Left ventricle myocardium inferior (tissue), 1 donor: ENCODE data around the gene MAPK8. TPM values are rescaled to one million over a fixed set of nuclear protein-coding genes. Genes with fewer than 3 reads are reported as not detected.

Experiments
- DNase-seq: peaks from one replicate; pipeline ENCODE4 v3.0.0-alpha.2; 2020
- H3K27ac ChIP-seq: fragments of 200-600 bp; replicated peaks from 2 replicates; pipeline ENCODE4 v1.8.0; 2021
- H3K27me3 ChIP-seq: fragments of 200-600 bp; 2 replicates; pipeline ENCODE4 v1.8.0; 2021; ENCODE audit warnings: low read depth
- H3K36me3 ChIP-seq: fragments of 200-600 bp; 2 replicates; pipeline ENCODE4 v1.8.0; 2021
- H3K4me1 ChIP-seq: fragments of 200-600 bp; 2 replicates; pipeline ENCODE4 v1.8.0; 2021
- H3K4me3 ChIP-seq: fragments of 200-600 bp; 2 replicates; pipeline ENCODE4 v1.8.0; 2021; ENCODE audit warnings: mild to moderate bottlenecking, moderate library complexity
- H3K9me3 ChIP-seq: fragments of 200-600 bp; replicated peaks from 2 replicates; pipeline ENCODE4 v1.8.0; 2021
- CTCF ChIP-seq: fragments of 200-600 bp; IDR thresholded peaks from 2 replicates; pipeline ENCODE4 v1.8.0; 2021; ENCODE audit warnings: antibody characterized with exemption, mild to moderate bottlenecking, borderline replicate concordance
- intact Hi-C: fragments of 100-400 bp; cut with micrococcal nuclease; formaldehyde crosslinking; loops from one replicate; pipeline ENCODE4 v1.11.0; 2022
- total RNA-seq: library from RNA; stranded (reverse); fragmentation: NEBNext Ultra II Directional; extraction: Animal tissue kit (Norgen Biotek cat#: 25700); gene quantifications from one replicate; pipeline ENCODE4 v1.2.1, GENCODE V29; 2021
- donor health status: DM: no; HTN: yes; CAD: no; lungs with severe emphysema.

Gene MAPK8
- total RNA-seq, 1 donor from 2014 or later: 32.7 TPM

GRCh38 chr10:48464871-48465736 lies 158.6 kb downstream of the MAPK8 start:
- Histone ChIP-seq H3K4me3 (peak overlapping the region; percentile 51), H3K27ac (peak overlapping the region; percentile 88), H3K9me3 (no peaks in the 10 kb centered on the region), H3K27me3 (peaks cover 20% of the 10 kb centered on the region), H3K4me1 (peaks cover 46% of the 10 kb centered on the region), H3K36me3 (no peaks in the 10 kb centered on the region)
- peak; percentile 70 for DNase-seq
- no peak for TF ChIP-seq CTCF
- intact Hi-C loops: no loop called here

GRCh38 chr10:48465860-48466521 lies 159.5 kb downstream of the MAPK8 start:
- DNase-seq: no peak
- intact Hi-C loops: no loop called here
- peaks cover 53% of the 10 kb centered on the region for H3K4me1 ChIP-seq
- H3K36me3 ChIP-seq: no peaks in the 10 kb centered on the region
- no peak for TF ChIP-seq CTCF
- H3K27me3 ChIP-seq: peaks cover 20% of the 10 kb centered on the region
- peak overlapping the region; percentile 88 for H3K27ac ChIP-seq
- peak overlapping the region; percentile 51 for H3K4me3 ChIP-seq
- no peaks in the 10 kb centered on the region for H3K9me3 ChIP-seq

DNA sequence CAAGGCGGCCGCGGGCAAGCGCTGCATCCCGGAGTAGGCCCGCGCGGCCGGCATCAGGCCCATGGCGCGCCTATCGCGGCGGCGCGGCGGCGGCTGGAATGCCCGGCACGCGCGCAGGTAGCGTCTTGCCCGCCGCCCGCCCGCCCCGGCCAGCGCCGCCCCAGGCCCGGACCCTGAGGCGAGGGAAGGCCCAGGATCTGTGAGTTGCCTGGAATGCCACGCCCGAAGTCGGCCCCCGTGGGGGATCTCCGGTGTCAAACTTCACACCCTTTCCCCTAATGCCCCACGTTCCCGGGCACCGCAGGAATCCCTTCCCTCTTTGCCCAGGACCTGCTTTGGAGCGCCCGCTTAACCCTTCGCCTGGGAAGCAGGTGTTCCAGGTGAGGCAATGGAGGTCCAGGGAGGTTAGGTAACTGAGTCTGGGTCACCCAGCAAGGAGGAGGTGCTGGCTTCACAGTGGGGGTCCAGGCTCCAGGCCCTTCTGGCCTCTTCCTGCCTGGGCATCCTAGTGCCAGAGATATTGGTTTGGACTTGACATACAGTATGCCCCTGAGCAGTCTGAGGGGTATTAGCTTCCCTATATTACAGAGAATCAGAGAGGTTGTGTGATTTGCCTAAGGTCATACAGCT lies 160.2 kb downstream of the MAPK8 start:
- Histone ChIP-seq H3K27ac (no peak overlapping the region), H3K36me3 (no peaks in the 10 kb centered on the region), H3K27me3 (peaks cover 20% of the 10 kb centered on the region), H3K4me3 (peak overlapping the region; percentile 51), H3K9me3 (no peaks in the 10 kb centered on the region), H3K4me1 (peaks cover 53% of the 10 kb centered on the region)
- intact Hi-C loops: no loop called here
- no peak for TF ChIP-seq CTCF
- DNase-seq: no peak

DNA sequence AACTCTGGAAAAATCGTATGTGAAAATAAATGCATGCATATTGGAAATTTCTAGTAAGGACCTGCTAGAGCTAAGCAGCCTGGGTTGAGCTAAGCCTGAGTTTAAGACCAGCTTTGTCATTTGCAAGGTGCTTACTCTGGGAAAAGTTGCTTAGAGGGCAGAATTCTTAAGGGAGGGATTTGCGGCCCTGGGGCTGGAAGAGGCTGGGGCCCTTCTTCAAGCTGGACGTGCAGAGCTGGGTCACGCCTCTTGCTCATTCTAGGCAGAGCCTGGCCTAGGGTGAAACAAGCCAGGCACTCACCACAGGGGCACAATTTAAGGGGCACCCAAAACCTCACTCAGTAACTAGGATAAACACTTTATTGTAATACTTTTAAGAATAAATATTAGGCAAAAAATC lies 161.2 kb downstream of the MAPK8 start:
- Histone ChIP-seq H3K4me1 (peaks cover 53% of the 10 kb centered on the region), H3K27me3 (peaks cover 20% of the 10 kb centered on the region), H3K9me3 (no peaks in the 10 kb centered on the region), H3K4me3 (no peak overlapping the region), H3K27ac (no peak overlapping the region), H3K36me3 (no peaks in the 10 kb centered on the region)
- TF ChIP-seq CTCF: no peak
- intact Hi-C loops: no loop called here
- no peak for DNase-seq

DNA sequence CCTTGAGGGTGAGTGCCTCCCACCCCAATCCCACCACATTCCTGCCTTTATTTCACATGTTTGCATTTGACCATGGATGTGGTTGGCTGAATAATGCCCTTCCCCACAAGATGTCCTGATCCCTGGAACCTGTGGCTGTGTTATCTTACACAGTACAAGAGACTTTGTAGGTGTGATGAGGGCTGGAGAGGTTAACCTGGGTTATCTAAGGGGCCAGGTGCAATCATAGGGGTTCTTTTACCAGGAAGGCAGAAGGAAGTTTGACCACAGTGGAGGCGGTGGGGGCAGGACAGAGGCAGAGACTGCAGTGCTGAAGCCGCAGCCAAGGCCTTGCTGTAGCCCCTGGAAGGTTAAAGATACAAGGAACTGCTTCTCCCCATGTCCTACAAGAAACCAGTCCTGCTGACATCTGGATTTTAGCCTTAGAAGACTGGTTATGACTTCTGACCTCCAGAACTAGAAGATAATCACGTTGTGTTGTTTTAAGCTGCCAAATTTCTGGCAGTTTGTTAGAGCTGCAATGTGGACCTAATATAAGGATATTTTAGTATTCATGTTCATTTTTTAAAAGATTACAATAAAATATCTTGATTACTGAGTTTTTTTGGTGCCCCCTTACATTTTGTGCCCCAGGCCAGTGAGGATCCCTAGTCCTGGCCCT lies 161.8 kb downstream of the MAPK8 start:
- no peak for DNase-seq

More for the DNA sequence above, 161.8 kb downstream of the MAPK8 start:
- Histone ChIP-seq H3K9me3 (no peaks in the 10 kb centered on the region), H3K27ac (no peak overlapping the region), H3K27me3 (peaks cover 20% of the 10 kb centered on the region), H3K4me3 (no peak overlapping the region), H3K4me1 (peaks cover 52% of the 10 kb centered on the region), H3K36me3 (no peaks in the 10 kb centered on the region)
- intact Hi-C loops: no loop called here
- TF ChIP-seq CTCF: no peak
